HG03354 (cell line): ENCODE measurements around the gene USE1.

Experiments
- ATAC-seq: cut with Tn5 transposase; IDR thresholded peaks from one replicate; pipeline ENCODE4 v1.9.1; 2021; ENCODE audit warnings: mild to moderate bottlenecking; ENCODE audit not compliant: unreplicated experiment, poor library complexity, severe bottlenecking

The USE1 gene

DNA sequence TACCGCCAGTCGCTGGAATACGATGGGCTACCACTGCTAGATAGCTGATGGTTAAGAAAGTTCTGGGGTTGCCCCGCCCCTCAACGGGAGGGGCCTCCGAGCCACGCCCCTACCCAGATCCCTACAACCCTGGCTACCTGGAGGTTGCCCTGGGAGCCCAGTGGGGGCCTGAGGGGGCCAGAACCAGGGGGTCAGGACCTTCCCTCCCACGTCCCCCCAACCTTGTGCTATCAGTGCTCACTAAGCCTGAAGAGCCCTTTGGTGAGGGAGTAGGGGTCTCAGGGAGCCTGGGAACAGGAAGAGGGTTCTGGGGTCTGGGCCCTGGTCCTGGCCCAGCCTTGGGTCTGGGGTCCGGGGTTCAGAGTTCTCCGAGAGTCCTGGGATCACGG is 19.7 kb downstream of the USE1 start:
- peak; percentile 50 for ATAC-seq

DNA sequence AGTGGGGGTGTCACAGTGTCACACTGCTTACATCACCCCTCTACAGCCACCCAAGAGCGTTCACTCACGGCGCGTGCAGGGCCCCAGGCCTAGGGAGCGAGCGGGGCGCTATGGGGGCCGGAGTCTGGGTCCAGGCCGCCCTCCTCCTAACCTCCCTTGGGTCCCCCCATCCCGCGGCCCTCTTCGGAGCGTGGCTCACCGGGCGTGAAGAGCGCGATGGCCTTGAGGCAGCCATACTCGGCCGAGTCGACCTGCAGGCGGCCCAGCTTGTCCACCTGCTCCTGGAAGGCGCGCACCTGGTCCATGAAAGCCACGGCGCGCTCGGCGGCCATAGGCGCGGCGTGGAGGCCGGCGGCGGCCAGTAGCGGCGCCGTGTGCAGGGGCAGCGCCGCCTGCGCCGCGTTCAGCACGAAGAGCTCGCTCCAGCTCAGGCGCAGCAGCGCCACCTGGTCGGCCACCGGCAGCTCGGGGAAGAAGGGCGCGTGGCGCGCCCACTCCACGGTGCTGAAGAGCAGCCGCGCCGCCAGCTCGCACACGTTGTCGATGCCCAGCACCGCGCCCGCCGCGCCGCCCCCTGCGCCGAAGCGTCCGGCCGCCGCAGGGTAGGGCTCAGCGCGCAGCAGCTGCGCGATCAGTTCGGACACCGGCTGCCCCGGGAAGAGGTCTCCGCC is 20.3 kb downstream of the USE1 start:
- peak; percentile 65 for ATAC-seq

DNA sequence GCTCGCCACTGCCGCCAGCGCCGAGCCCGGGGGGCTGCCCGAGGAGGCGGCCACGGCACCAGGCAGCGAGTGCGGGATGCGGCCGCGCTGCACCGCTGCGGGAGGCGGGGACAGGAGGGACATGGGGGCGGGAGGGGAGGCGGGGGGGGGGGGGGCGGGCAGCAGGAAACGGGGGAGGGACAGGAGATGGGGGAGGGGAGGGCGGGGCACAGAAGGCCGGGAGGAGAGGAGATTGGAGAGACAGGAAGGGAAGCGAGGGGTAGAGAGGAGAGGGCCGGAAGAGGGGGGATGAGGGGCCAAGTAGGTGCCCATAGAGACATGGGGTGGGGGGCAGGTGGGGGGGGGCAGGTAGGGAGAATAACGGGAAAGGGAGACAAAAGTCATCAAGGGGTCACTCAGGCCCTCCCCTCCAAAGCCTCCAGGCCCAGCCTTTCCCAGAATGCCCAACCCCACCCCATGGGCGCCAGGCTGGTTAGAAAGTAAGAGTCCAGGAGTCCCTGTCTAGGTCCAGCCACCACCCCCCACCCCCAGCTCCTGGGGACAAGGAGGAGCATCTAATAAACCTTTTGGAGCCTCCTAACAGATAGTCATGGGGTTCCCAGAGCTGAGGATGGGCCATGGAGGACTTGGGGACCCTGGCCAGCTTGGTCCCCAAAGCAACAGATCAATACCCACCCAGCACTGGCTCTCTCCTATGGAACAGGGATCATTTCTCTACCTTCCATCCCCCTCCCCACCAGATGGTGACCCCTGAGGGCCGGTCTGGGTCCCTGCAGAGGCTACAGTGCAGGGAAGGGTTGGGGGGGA is 21.0 kb downstream of the USE1 start:
- ATAC-seq: no peak

DNA sequence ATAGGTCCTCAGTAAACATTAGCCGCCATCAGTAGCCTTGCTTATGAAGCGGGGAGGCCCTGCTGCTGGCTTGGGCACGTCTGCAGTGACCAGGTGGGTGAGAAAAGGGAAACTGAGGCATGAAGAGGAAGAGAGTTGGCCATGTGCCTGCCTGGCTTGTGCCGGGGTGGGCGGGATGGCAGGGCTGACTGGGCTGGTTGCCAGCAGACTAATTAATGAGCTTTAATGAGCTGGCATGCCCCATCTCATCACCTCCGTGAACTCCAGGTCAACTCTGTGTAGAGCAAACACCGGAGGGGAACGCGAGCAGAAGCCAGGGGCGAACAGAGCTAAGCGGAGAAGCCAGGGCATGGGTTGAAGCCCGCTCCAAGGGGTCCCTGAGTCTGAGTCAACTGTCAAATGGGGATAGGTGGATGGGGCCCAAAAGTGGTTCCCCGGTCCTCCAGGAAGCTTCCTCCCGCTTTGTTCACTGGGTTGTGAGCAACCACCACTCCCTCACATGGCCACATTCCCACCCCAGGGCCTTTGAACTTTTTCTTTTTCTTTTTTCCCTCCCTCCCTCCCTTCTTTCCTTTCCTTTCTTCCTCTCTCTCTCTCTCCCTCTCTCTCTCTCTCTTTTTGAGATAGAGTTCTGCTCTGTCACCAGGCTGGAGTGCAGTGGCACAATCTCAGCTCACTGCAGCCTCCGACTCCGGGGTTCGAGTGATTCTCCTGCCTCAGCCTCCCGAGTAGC is 21.8 kb downstream of the USE1 start:
- ATAC-seq: no peak

GRCh38 chr19:17237747-17238706 is 22.9 kb downstream of the USE1 start:
- ATAC-seq: no peak

GRCh38 chr19:17240062-17240752 is 25.1 kb downstream of the USE1 start:
- no peak for ATAC-seq

DNA sequence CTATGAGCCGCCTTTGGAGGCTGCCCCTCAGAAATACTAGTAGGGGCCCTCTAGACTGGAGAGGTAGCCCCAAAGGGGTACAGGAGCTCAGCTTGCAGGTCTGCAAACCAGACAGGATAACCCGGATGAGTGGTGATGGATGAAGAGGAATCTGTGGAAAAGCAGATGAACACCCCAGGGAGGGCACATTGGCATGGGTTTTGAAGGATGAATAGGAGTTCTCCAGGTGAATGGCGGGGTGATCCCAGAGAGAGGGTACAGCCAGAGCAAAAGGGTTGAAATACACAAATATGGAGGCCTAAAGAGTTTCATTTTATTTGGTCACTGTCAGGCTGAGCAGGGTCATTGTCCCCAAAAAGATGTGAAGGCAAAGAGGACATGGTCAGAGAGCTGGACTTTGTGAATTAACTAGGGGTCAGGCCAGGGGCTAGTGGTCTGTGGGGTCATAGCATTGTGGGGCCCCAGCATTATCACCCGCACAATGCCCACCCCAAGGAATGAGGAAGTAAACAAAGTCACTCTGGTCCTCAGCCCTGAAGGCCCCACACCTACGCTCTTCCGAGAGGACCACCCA is 25.8 kb downstream of the USE1 start:
- no peak for ATAC-seq

- no peak for ATAC-seq
These were observed 27.5 kb downstream of the USE1 start for GRCh38 chr19:17242431-17243208.

- ATAC-seq: no peak
These were observed 28.2 kb downstream of the USE1 start for GRCh38 chr19:17243211-17243829.

- no peak for ATAC-seq
These were observed 28.9 kb downstream of the USE1 start for GRCh38 chr19:17243830-17244617.

DNA sequence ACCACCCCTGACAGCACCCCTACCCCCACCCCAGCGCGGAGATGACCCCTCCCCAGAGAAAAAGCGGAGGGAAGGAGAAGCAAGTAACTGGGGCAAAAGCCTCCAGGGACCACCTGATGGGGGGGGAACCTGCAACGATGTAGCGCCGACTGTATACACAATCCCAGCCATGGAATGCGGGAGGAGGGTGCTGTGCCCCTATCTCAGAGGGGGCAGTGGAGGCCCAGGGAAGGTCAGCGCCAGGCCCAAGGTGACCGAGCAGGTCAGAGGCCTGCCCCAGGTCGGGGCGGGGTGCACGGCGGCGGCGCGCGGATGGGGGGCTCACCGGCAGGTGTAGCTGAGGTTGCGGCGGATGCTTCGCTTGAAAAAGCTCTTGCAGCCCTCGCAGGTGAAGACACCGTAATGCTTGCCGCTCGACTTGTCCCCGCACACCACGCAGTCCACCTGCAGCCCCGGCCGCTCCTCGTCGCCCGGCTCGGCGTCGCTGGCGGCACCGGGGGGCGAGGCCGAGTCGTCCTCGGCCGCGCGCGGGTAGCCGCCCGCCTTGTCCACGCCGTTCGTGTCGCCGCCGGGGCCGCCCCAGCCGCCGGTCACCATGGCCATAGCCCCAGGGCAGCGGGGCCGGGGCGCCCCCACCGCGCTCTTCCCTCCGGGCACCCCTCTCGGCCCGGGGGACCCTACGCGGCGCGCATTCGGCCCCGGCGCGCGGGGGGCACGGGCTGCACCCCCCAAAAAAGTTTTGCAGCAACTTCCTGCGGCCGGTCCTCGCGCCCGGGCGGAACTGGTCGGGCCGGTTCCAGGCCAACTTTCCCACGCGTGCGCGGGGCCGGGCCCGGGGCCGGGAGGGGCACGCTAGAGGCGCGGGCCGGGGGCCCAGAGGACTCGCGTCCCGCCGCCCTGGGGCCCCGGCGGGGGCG is 29.7 kb downstream of the USE1 start:
- peak; percentile 15 for ATAC-seq

- peak; percentile 17 for ATAC-seq
These were observed 30.4 kb downstream of the USE1 start, which contains the start of gene NR2F6 for GRCh38 chr19:17245535-17245984. Gene NR2F6, minus strand, starts transcription at chr19:17245919. Its CDS starts 699 bp downstream, at chr19:17245220.

DNA sequence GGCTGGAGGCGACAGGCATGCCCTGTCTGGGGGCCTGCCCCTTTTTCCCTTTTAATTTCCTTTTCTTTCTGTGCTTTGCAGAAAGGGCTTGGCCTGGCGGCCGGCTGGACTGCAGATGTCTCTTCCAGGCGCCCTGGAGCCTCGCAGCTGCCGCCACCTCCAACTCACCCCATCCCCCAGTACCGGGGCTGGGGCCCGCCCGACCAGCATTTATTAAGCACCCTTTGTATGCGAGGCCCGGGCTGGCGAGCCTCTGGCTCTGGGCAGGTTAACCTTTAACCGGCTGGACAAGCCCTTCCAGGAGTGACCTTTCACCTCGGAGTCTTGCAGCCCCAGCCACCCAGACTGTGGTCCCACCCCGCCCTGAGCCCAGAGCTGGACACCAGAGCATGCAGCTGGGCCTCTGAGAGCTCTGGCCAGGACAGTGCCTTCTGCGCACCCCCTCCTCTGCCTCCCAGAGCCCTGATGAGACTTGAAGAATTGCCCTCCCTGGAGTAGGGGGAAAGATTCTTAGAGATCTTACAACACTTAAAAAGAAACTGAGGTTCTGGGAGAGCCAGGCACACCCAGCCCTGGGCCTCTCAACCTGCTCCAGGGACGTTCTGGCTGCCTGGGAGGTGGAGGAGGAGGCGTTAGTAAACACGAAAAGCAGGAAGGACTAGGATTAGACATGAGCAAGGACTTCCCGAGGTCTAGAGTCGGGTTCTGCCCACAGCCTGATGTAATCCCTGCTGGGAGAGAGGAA is 31.7 kb downstream of the USE1 start:
- ATAC-seq: no peak

DNA sequence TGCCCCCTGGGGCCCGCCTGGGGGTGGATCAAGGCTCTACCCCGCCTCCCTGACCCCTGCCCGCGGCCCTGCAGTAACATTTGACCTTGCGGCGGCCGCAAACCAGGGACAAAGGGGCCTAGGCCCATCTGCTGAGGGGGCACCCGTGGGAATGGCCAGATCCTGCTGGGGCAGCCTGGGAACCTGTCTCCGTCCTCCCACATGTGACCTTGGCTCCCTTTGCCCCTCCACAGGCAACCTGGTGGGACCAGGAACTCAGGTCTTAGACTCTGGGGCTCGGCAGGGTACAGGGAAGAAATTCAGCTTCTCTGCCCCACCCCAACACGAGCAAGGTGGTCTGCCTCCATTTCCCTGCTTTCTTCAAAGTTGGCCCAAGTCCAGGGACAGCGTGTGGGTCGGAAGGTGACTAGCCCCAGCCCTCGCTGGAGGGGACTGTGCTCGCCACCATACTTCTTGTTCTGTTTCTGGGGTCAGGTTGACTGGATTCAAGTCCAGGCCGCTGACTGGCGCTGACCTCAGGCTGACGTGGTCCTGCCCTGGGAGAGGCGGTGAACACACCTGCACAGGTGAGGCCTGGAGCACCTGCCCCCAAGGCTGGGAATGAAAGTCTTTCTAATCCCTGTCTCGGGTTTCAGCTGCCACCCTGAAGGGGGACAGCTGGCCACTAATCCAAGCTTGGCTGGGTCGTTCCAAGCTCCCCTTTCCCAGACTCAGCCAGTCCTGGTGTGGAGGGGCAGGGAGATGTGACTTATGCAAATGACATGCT is 33.0 kb downstream of the USE1 start:
- no peak for ATAC-seq
